Aorta (tissue), 5 donors: ENCODE measurements around the gene GPR142. TPM values are rescaled to one million over a fixed set of nuclear protein-coding genes. Genes with fewer than 3 reads are reported as not detected.

Experiments
- ATAC-seq: fragments of 200-7000 bp; cut with Tn5 transposase; one replicate; pipeline ENCODE4 v1.9.1; 2022; ENCODE audit warnings: moderate library complexity; ENCODE audit not compliant: low FRiP score
- DNase-seq, 2 donors: peaks; one replicate each; pipeline ENCODE4 v3.0.0-alpha.2; 2020
- H3K27ac ChIP-seq, 2 donors: one replicate each; pipeline ENCODE4 v1.5.1; 2013; ENCODE audit warnings: low read length in 2 of 2, mild to moderate bottlenecking in 2 of 2, moderate library complexity in 2 of 2, control low read depth in 1 of 2, inconsistent platforms in 1 of 2, low read depth in 1 of 2
- H3K27me3 ChIP-seq, 2 donors: one replicate each; pipeline ENCODE4 v1.6.1; 2013; ENCODE audit warnings: control low read depth in 1 of 2, low read length in 1 of 2, mild to moderate bottlenecking in 1 of 2, moderate library complexity in 1 of 2; ENCODE audit not compliant: insufficient read depth in 2 of 2, control insufficient read depth in 1 of 2
- H3K36me3 ChIP-seq, 2 donors: one replicate each; pipeline ENCODE4 v1.6.1; 2013; ENCODE audit warnings: control low read depth in 1 of 2, low read length in 1 of 2, mild to moderate bottlenecking in 1 of 2; ENCODE audit not compliant: insufficient read depth in 2 of 2, control insufficient read depth in 1 of 2
- H3K4me1 ChIP-seq, 2 donors: one replicate each; pipeline ENCODE4 v1.6.1; 2013; ENCODE audit warnings: low read length in 2 of 2, control low read depth in 1 of 2, mild to moderate bottlenecking in 1 of 2, moderate library complexity in 1 of 2; ENCODE audit not compliant: insufficient read depth in 2 of 2, control insufficient read depth in 1 of 2
- H3K4me3 ChIP-seq, 2 donors: one replicate each; pipeline ENCODE4 v1.5.1; 2013; ENCODE audit warnings: low read length in 2 of 2, control low read depth in 1 of 2, mild to moderate bottlenecking in 1 of 2
- H3K9me3 ChIP-seq: one replicate; pipeline ENCODE4 v1.6.1; 2013; ENCODE audit warnings: mild to moderate bottlenecking, low read length; ENCODE audit not compliant: control insufficient read depth
- WGBS, 2 donors: extraction: QIAGEN DNeasy Blood & Tissue Kit; methylation state at CpG; one replicate each; pipeline ENCODE4 v1.1.7; 2013; 5-methylcytosine and 5-hydroxymethylcytosine counted together
- intact Hi-C, 2 donors: fragments of 100-400 bp; cut with DNase I; formaldehyde crosslinking; loops; one replicate each; pipeline versions ENCODE4 v1.14.2 to v1.15.0; 2022
- polyA plus RNA-seq, 2 donors: library from polyadenylated mRNA; stranded (reverse); fragments of 200-250 nt; gene quantifications; one replicate each; pipeline ENCODE4 v1.2.3, GENCODE V29; 2013
- total RNA-seq, 2 donors: library from RNA; stranded (reverse); fragmentation: NEBNext Ultra II Directional; extraction: Animal tissue kit (Norgen Biotek cat#: 25700); gene quantifications; one replicate each; pipeline ENCODE4 v1.2.1, GENCODE V29; 2021
- donor health status: healthy with polysubstance abuse.
- donor health status: Bipolar disorder and iron deficiency.
- donor health status: DM: no; HTN: no; CAD: no.
- donor health status: DM: no; HTN: no; CAD: no.
- donor health status: DM: yes; HTN: yes; CAD: no.

Gene GPR142
- total and polyA plus RNA-seq, 4 donors: 2.1 TPM; not detected in 3

DNA sequence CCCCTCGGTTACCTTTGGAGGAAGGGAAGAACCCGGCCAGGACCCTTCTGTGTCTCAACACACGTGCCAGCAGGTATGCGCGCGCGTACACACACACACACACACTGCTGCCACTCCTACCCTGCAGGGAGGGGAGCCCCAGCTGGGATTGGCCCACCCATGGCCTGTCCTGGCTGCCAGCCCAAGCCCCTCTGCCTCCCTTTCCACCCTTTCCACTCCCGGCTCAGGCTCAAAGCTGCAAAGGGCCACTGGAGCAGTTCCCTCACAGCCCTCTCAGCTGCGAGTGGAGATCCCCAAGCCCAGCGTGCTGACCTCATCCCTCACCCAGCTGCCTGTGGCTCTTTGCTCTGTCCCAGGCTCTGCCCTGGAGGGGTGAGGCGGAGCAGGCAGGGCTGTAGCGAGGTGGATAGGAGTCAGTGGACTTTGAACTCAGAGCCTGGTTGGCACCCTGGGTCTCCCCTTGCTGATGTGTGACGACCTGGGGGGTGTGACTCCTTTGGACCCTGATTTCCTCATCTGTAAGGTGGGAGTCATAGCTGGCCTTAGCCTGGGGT is 26.8 kb upstream of the GPR142 start:
- intact Hi-C loops: no loop called here
- Histone ChIP-seq H3K27me3 (no peaks in the 10 kb centered on the region), H3K4me3 (no peak overlapping the region), H3K9me3 (no peaks in the 10 kb centered on the region), H3K27ac (no peak overlapping the region), H3K4me1 (no peaks in the 10 kb centered on the region), H3K36me3 (no peaks in the 10 kb centered on the region)
- DNase-seq: no peak
- 71 to 75% methylated on average over 13 of the region's 13 CpGs for WGBS, 2 donors
- no peak for ATAC-seq

GRCh38 chr17:74342224-74342623 is 25.1 kb upstream of the GPR142 start:
- Histone ChIP-seq H3K27me3 (no peaks in the 10 kb centered on the region), H3K4me3 (no peak overlapping the region), H3K9me3 (no peaks in the 10 kb centered on the region), H3K4me1 (no peaks in the 10 kb centered on the region), H3K36me3 (no peaks in the 10 kb centered on the region), H3K27ac (no peak overlapping the region)
- intact Hi-C loops: no loop called here
- WGBS, 2 donors: 77% methylated on average over 10 of the region's 10 CpGs
- DNase-seq (no peak), ATAC-seq (no peak)

DNA sequence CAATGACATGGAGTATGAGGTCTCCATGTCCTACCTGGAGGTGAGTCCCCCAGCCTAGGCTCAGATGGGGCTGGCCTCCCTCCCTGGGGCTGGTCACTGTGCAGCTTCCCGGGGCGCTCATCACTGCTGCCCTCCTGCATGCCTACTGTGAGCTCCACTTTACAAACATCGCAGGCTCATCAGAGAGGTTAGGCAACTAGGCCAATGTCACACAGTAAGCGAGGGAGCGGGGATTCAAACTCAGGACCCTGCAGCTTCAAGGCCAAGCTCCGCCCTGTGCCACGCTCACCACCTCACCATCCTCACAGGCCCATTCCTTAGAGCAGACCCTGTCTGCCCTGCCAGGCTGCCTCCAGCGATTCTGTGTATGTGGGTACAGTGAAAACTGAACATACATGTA is 24.2 kb upstream of the GPR142 start:
- Histone ChIP-seq H3K9me3 (no peaks in the 10 kb centered on the region), H3K36me3 (no peaks in the 10 kb centered on the region), H3K4me3 (no peak overlapping the region), H3K27me3 (no peaks in the 10 kb centered on the region), H3K4me1 (no peaks in the 10 kb centered on the region), H3K27ac (no peak overlapping the region)
- DNase-seq (no peak), ATAC-seq (no peak)
- WGBS, 2 donors: 82 to 96% methylated on average over 8 of the region's 8 CpGs
- intact Hi-C loops: no loop called here

DNA sequence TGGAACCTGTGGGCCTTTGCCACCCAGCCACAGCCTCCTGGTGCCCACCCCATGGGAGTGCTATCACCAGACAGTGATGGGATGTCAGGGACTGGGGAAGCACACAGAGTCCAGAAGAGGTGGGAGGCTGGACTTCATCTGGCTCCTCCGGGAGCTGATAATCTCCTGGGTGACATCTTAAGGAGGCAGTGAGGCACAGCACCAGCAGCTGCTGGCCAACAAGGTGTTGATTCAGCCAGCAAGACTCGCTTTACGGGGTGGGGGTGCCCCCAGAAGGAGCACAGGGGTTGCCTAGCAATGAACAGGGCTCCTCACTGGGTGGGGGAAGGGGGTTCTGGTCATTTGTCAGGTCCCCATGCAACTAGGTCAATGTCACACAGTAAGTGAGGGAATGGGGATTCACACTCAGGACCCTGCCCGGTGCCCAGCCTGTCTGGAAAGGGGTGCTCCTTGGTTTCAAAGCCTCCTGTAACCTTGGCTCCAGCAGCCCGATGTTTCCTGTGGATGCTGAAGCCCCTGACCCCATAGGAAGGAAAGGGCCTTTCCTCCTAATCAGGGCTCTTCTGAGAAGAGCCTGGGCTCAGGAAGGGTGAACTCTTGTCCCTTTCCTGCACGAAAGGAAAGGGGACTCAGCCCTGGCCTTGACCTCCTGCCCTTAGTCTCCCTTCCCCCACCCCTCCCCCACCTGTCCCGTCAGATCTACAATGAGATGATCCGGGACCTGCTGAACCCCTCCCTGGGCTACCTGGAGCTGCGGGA is 23.6 kb upstream of the GPR142 start:
- H3K27ac ChIP-seq: no peak overlapping the region
- no peaks in the 10 kb centered on the region for H3K36me3 ChIP-seq
- no peaks in the 10 kb centered on the region for H3K27me3 ChIP-seq
- DNase-seq (no peak), ATAC-seq (no peak)
- H3K9me3 ChIP-seq: no peaks in the 10 kb centered on the region
- H3K4me3 ChIP-seq: no peak overlapping the region
- WGBS, 2 donors: 65 to 67% methylated on average over 9 of the region's 9 CpGs
- intact Hi-C loops: no loop called here
- no peaks in the 10 kb centered on the region for H3K4me1 ChIP-seq

DNA sequence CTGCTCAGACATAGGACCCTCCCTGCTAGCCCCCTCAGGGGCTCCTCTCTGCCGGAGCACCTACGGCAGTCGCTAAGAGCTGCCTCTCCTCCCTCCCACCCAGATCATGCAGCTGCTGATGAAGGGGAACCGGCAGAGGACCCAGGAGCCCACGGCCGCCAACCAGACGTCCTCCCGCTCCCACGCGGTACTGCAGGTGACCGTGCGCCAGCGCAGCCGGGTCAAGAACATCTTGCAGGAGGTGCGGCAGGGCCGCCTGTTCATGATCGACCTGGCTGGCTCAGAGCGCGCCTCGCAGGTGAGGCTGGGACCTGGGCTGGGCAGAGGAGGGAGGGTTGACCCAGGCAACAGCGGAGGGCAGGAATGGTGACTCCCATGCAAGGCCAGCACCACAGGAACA is 22.6 kb upstream of the GPR142 start:
- no peaks in the 10 kb centered on the region for H3K9me3 ChIP-seq
- WGBS, 2 donors: 80 to 81% methylated on average over 21 of the region's 21 CpGs
- H3K27ac ChIP-seq: no peak overlapping the region
- no peak overlapping the region for H3K4me3 ChIP-seq
- ATAC-seq (no peak), DNase-seq (no peak)
- H3K27me3 ChIP-seq: no peaks in the 10 kb centered on the region
- intact Hi-C loops: no loop called here
- no peaks in the 10 kb centered on the region for H3K4me1 ChIP-seq
- no peaks in the 10 kb centered on the region for H3K36me3 ChIP-seq

DNA sequence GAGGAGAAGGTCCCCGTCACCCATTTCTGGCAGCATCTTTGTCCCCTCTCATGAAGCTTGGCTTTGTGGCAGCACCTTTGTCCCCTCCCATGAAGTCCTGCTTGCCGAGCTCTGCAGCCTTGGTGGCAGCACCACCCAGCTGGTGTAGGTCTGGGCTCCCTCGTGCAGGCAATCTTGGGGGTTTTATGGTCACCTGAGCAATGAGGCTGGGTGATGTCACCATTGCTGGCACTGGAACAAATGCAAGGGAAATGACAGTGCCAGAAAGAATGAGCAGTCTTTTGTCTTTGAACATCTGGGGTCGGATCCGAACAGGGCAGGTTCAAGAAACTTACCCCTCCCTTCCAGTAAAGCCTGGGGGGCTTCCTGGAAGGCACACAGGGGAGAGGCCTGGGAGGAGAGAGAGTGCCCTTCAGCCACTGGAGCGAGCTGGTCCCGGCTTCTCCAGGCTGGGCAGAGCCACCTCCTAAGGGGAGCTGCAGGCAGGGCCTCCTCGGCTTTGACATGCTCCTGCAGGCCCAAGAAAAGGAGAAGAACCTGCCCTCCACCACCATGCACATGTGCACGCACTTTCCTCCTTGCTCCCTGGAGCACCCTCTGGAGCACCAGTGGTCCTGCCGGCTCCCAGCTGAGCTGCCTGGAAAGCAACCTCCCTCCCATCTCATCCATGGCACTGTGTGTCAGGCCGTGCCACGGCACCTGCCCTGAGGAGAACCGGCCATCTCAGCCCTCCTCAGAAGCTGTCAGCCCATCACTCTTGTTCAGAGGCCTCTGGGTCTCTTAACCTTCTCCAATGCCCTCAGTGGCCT is 21.7 kb upstream of the GPR142 start:
- Histone ChIP-seq H3K27me3 (no peaks in the 10 kb centered on the region), H3K4me1 (no peaks in the 10 kb centered on the region), H3K9me3 (no peaks in the 10 kb centered on the region), H3K36me3 (no peaks in the 10 kb centered on the region), H3K27ac (no peak overlapping the region), H3K4me3 (no peak overlapping the region)
- ATAC-seq: no peak
- DNase-seq: no peak
- intact Hi-C loops: no loop called here
- 80 to 81% methylated on average over 13 of the region's 13 CpGs for WGBS, 2 donors

- no peak overlapping the region for H3K4me3 ChIP-seq
- WGBS, 2 donors: 79% methylated on average over 14 of the region's 14 CpGs
- no peaks in the 10 kb centered on the region for H3K36me3 ChIP-seq
- H3K27ac ChIP-seq: no peak overlapping the region
- intact Hi-C loops: no loop called here
- no peaks in the 10 kb centered on the region for H3K27me3 ChIP-seq
- ATAC-seq (no peak), DNase-seq (no peak)
- no peaks in the 10 kb centered on the region for H3K4me1 ChIP-seq
- no peaks in the 10 kb centered on the region for H3K9me3 ChIP-seq
Measured at GRCh38 chr17:74347646-74348045, 19.7 kb upstream of the GPR142 start.

DNA sequence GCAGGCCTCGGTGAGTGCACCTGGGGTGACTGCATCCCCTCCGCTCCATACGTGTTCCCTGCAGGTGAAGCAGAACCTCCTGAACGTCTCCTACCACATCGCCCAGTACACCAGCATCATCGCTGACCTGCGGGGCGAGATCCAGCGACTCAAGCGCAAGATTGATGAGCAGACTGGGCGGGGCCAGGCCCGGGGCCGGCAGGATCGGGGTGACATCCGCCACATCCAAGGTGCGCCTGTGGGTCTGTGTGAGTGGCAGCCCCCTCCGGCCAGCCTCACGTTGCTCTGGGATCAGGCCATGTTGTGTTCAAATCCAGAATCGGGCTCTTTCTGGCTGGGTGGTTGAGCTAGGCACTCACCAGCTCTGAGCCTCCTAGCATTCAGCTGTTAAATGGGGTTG is 18.2 kb upstream of the GPR142 start:
- ATAC-seq: no peak
- DNase-seq: no peak
- Histone ChIP-seq H3K9me3 (no peaks in the 10 kb centered on the region), H3K27me3 (no peaks in the 10 kb centered on the region), H3K4me3 (no peak overlapping the region), H3K4me1 (no peaks in the 10 kb centered on the region), H3K36me3 (no peaks in the 10 kb centered on the region), H3K27ac (no peak overlapping the region)
- intact Hi-C loops: no loop called here
- 64 to 66% methylated on average over 19 of the region's 19 CpGs for WGBS, 2 donors

DNA sequence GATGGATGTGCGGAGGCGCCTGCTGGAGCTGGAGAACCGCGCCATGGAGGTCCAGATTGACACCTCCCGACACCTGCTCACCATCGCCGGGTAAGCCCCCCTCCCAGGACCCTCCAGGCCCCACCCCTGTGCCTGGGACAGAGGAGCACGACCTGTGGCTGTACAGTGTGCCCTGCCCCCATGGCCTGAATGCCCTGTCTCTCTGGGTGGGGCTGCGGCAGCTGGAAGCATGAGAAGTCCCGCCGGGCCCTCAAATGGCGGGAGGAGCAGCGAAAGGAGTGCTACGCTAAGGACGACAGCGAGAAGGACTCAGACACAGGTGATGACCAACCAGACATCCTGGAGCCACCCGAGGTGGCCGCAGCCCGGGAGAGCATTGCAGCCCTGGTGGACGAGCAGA is 16.8 kb upstream of the GPR142 start:
- DNase-seq (no peak), ATAC-seq (no peak)
- Histone ChIP-seq H3K27ac (no peak overlapping the region), H3K36me3 (no peaks in the 10 kb centered on the region), H3K4me1 (no peaks in the 10 kb centered on the region), H3K4me3 (no peak overlapping the region), H3K9me3 (no peaks in the 10 kb centered on the region), H3K27me3 (no peaks in the 10 kb centered on the region)
- WGBS, 2 donors: 80% methylated on average over 20 of the region's 20 CpGs
- intact Hi-C loops: no loop called here
